Spleen (tissue), 11 donors: ENCODE measurements around the gene FRAS1. TPM values are rescaled to one million over a fixed set of nuclear protein-coding genes. Genes with fewer than 3 reads are reported as not detected.

Experiments
- DNase-seq: peaks from one replicate; pipeline ENCODE4 v3.0.0-alpha.2; 2020
- H3K27ac ChIP-seq, 8 donors: fragments of 200-600 bp; sonication (generic) in 7 of 8; 1 replicate in 4 of 8; 2 replicates in 4 of 8; pipeline versions ENCODE4 v1.5.0 to v1.8.0; 2016 to 2021; ENCODE audit warnings: inconsistent platforms in 4 of 8, mild to moderate bottlenecking in 4 of 8, moderate library complexity in 1 of 8
- H3K27me3 ChIP-seq, 7 donors: fragments of 200-600 bp; sonication (generic) in 6 of 7; replicated peaks in 1 of 7; 1 replicate in 4 of 7; 2 replicates in 3 of 7; pipeline versions ENCODE4 v1.5.0 to v1.8.0; 2016 to 2021; ENCODE audit warnings: inconsistent platforms in 3 of 7, mild to moderate bottlenecking in 1 of 7
- H3K36me3 ChIP-seq, 6 donors: fragments of 200-600 bp; sonication (generic) in 5 of 6; 1 replicate in 4 of 6; 2 replicates in 2 of 6; pipeline versions ENCODE4 v1.5.0 to v1.8.0; 2016 to 2021; ENCODE audit warnings: inconsistent platforms in 2 of 6
- H3K4me1 ChIP-seq, 6 donors: fragments of 200-600 bp; sonication (generic) in 5 of 6; 1 replicate in 3 of 6; 2 replicates in 3 of 6; pipeline versions ENCODE4 v1.5.0 to v1.8.0; 2016 to 2021; ENCODE audit warnings: inconsistent platforms in 3 of 6
- H3K4me3 ChIP-seq, 8 donors: fragments of 200-600 bp; sonication (generic) in 7 of 8; 1 replicate in 4 of 8; 2 replicates in 4 of 8; pipeline versions ENCODE4 v1.5.0 to v1.8.0; 2016 to 2021; ENCODE audit warnings: inconsistent platforms in 4 of 8, mild to moderate bottlenecking in 4 of 8, moderate library complexity in 2 of 8
- H3K9me3 ChIP-seq, 8 donors: fragments of 200-600 bp; sonication (generic) in 7 of 8; 1 replicate in 4 of 8; 2 replicates in 4 of 8; pipeline versions ENCODE4 v1.5.0 to v1.8.0; 2016 to 2021; ENCODE audit warnings: inconsistent platforms in 4 of 8
- POLR2A ChIP-seq, 3 donors: fragments of 450-650 bp; IDR thresholded peaks; one replicate each; pipeline ENCODE4 v1.5.1; 2017; ENCODE audit warnings: antibody characterized with exemption in 3 of 3, mild to moderate bottlenecking in 1 of 3
- POLR2AphosphoS5 ChIP-seq, 3 donors: sonication (generic); formaldehyde crosslinking; IDR thresholded peaks; one replicate each; pipeline ENCODE4 v1.5.1; 2017; ENCODE audit warnings: antibody characterized with exemption in 3 of 3
- WGBS, 5 donors: extraction: QIAGEN DNeasy Blood & Tissue Kit in 3 of 5; methylation state at CpG; one replicate each; pipeline versions ENCODE4 v1.1.5 to v1.1.7; 2013 to 2018; 5-methylcytosine and 5-hydroxymethylcytosine counted together
- intact Hi-C: fragments of 100-400 bp; cut with DNase I; formaldehyde crosslinking; loops from one replicate; pipeline ENCODE4 v1.15.0; 2023; ENCODE audit warnings: low total_unique reads
- polyA plus RNA-seq, 3 donors: library from polyadenylated mRNA; stranded (reverse); fragments of 200-250 nt; gene quantifications; one replicate each; pipeline ENCODE4 v1.2.1, GENCODE V29; 2013
- total RNA-seq, 7 donors: library from RNA; depleted of rRNA in 3 of 7; stranded (reverse); fragments of >200 nt in 3 of 7; fragmentation: NEBNext Ultra II Directional in 4 of 7; extraction: Animal tissue kit (Norgen Biotek cat#: 25700) in 4 of 7; gene quantifications; one replicate each; pipeline versions ENCODE4 v1.1.0 to v1.2.1, GENCODE V29; 2016 to 2021
- TF ChIP-seq, protein P1 (sequence below), 11 experiments: fragments of 200-600 bp in 7 of 11; fragments of 450-650 bp in 4 of 11; sonication (generic) in 4 of 11; IDR thresholded peaks in 8 of 11; conservative IDR thresholded peaks in 3 of 11; 1 replicate in 7 of 11; 2 replicates in 4 of 11; pipeline versions ENCODE4 v1.4.0 to v1.8.0; 2016 to 2021; ENCODE audit warnings: antibody characterized with exemption in 11 of 11, inconsistent platforms in 4 of 11, mild to moderate bottlenecking in 1 of 11
- donor health status: healthy with polysubstance abuse.
- donor health status: DM: no; HTN: no; CAD: no; lungs with moderate emphysema.
- donor health status: DM: no; HTN: no; CAD: no.
- donor health status: Bipolar disorder and iron deficiency.
- donor health status: healthy.
- donor health status: DM: no; HTN: no; CAD: no.
- donor health status: DM: yes; HTN: yes; CAD: no.

Gene FRAS1
- total and polyA plus RNA-seq, 10 donors: 0.10 to 3.0 (median 1.3) TPM

DNA sequence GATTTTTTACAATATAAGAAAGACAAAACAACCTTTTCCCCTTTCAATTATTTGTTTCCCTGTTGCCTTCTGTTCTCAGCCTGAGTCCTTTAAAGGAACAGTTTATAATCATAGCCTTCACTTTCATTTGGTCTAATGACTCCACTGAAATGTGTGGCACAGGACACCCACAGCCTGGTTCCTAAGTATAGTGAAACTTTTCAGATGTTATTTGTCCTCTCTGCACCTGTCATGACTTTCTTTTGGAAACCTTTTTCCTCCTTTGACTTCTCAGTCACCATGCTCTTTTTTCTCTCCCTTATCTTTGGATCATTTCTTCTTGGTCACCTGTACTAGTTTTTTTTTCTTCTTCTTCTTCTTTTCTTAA is 256.6 kb downstream of the FRAS1 start:
- H3K36me3 ChIP-seq: no peaks in the 10 kb centered on the region
- H3K4me3 ChIP-seq: no peak overlapping the region
- no peaks in the 10 kb centered on the region for H3K4me1 ChIP-seq
- no peaks in the 10 kb centered on the region for H3K9me3 ChIP-seq
- intact Hi-C loops: no loop called here
- TF ChIP-seq, protein P1, sequence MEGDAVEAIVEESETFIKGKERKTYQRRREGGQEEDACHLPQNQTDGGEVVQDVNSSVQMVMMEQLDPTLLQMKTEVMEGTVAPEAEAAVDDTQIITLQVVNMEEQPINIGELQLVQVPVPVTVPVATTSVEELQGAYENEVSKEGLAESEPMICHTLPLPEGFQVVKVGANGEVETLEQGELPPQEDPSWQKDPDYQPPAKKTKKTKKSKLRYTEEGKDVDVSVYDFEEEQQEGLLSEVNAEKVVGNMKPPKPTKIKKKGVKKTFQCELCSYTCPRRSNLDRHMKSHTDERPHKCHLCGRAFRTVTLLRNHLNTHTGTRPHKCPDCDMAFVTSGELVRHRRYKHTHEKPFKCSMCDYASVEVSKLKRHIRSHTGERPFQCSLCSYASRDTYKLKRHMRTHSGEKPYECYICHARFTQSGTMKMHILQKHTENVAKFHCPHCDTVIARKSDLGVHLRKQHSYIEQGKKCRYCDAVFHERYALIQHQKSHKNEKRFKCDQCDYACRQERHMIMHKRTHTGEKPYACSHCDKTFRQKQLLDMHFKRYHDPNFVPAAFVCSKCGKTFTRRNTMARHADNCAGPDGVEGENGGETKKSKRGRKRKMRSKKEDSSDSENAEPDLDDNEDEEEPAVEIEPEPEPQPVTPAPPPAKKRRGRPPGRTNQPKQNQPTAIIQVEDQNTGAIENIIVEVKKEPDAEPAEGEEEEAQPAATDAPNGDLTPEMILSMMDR (IDR thresholded peaks at IDR 0.05 in 8 of 11, conservative IDR thresholded peaks at IDR 0.05 in 3 of 11): no peak
- TF ChIP-seq POLR2A (IDR thresholded peaks at IDR 0.05) (no peak), POLR2AphosphoS5 (IDR thresholded peaks at IDR 0.05) (no peak)
- H3K27ac ChIP-seq: no peak overlapping the region
- DNase-seq: no peak
- no peaks in the 10 kb centered on the region for H3K27me3 ChIP-seq

DNA sequence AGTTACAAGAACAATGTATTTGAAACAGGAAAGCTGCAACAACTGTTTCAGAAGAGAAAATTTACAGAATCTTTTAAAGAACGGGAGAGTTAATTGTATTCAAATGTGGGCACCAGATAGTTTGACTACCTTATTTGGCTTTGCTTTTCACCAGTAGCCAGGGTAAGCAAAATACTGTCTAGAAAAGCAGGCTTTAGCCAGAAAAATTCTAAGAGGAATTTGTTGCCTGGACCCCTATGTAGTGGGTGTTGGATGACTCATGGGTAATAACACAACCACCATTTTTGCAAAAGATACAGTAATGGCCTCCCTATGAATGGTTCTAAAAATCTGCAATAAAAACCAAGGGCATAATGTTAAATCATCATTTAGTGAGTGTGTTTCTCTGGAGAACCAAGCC is 261.0 kb downstream of the FRAS1 start:
- H3K9me3 ChIP-seq: no peaks in the 10 kb centered on the region
- H3K27me3 ChIP-seq: peaks cover 0 to 6% (median 0%) of the 10 kb centered on the region in 7 donors
- intact Hi-C loops: no loop called here
- TF ChIP-seq, protein P1 (IDR thresholded peaks at IDR 0.05 in 8 of 11, conservative IDR thresholded peaks at IDR 0.05 in 3 of 11): no peak
- no peak for TF ChIP-seq POLR2AphosphoS5 (IDR thresholded peaks at IDR 0.05)
- H3K4me1 ChIP-seq: peaks cover 0 to 10% (median 0%) of the 10 kb centered on the region in 6 donors
- H3K27ac ChIP-seq: no peak overlapping the region
- H3K4me3 ChIP-seq: no peak overlapping the region
- H3K36me3 ChIP-seq: no peaks in the 10 kb centered on the region
- WGBS, 5 donors: 80 to 95% (median 90%) methylated on average over 1 of the region's 1 CpG
- no peak for DNase-seq

- no peak for DNase-seq
- Histone ChIP-seq H3K36me3 (no peaks in the 10 kb centered on the region), H3K4me1 (peaks cover 0 to 10% (median 0%) of the 10 kb centered on the region in 6 donors), H3K4me3 (no peak overlapping the region), H3K9me3 (no peaks in the 10 kb centered on the region), H3K27ac (no peak overlapping the region), H3K27me3 (peaks cover 0 to 6% (median 0%) of the 10 kb centered on the region in 7 donors)
- 12 to 24% (median 19%) methylated on average over 4 of the region's 4 CpGs for WGBS, 5 donors
- no peak for TF ChIP-seq POLR2A (IDR thresholded peaks at IDR 0.05)
- intact Hi-C loops: no loop called here
These were observed 263.3 kb downstream of the FRAS1 start for GRCh38 chr4:78320349-78320935.

DNA sequence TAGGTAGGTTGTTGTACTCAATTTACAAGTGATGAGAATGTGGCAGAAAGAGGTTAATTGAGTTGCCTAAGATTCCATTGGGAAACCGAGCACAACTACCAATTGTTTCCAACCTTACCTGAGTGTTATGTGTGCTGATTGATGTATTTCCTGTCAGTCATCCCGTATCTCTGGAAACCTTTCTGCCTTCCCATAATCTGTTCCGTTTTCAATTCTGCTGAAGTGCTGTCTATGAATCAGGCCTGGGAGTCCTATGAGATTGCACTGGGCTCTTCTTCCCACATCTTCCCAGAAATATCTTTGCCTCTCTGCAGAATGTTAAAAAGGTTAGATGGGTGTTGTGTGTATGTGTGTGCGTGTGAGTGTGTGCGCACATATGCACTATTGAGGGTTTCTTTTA is 264.9 kb downstream of the FRAS1 start:
- WGBS, 5 donors: 83 to 95% (median 91%) methylated on average over 5 of the region's 5 CpGs
- intact Hi-C loops: no loop called here

More for the DNA sequence above, 264.9 kb downstream of the FRAS1 start:
- no peak overlapping the region for H3K27ac ChIP-seq
- DNase-seq: no peak
- H3K4me1 ChIP-seq: peaks cover 0 to 10% (median 0%) of the 10 kb centered on the region in 6 donors
- peaks cover 0 to 6% (median 0%) of the 10 kb centered on the region in 7 donors for H3K27me3 ChIP-seq
- no peak overlapping the region for H3K4me3 ChIP-seq
- TF ChIP-seq, protein P1 (IDR thresholded peaks at IDR 0.05 in 8 of 11, conservative IDR thresholded peaks at IDR 0.05 in 3 of 11): no peak
- TF ChIP-seq POLR2AphosphoS5 (IDR thresholded peaks at IDR 0.05): no peak
- no peak for TF ChIP-seq POLR2A (IDR thresholded peaks at IDR 0.05)
- no peaks in the 10 kb centered on the region for H3K36me3 ChIP-seq
- no peaks in the 10 kb centered on the region for H3K9me3 ChIP-seq
